ENCODE measurements around the gene MLLT10.

DNA sequence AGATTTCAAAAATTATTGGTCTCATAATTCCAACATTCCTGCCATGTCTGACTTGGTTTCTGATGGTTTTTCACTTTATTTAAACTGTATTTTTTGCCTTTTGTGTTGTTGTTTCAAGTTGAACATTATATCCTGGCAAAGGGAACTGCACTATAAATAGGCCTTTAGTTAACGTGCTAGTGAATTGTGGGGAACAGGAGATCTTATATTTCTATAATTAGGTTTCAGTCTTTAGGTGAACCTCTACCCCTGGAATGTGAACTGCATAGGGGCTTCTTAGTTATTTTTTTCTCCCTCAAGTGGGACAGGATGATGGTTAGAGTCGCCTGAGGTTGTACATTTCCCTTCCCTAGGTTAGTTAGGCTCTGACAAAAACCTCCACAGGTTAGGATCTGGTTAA, 128.6 kb downstream of the MLLT10 start:
- TF ChIP-seq, protein P1, sequence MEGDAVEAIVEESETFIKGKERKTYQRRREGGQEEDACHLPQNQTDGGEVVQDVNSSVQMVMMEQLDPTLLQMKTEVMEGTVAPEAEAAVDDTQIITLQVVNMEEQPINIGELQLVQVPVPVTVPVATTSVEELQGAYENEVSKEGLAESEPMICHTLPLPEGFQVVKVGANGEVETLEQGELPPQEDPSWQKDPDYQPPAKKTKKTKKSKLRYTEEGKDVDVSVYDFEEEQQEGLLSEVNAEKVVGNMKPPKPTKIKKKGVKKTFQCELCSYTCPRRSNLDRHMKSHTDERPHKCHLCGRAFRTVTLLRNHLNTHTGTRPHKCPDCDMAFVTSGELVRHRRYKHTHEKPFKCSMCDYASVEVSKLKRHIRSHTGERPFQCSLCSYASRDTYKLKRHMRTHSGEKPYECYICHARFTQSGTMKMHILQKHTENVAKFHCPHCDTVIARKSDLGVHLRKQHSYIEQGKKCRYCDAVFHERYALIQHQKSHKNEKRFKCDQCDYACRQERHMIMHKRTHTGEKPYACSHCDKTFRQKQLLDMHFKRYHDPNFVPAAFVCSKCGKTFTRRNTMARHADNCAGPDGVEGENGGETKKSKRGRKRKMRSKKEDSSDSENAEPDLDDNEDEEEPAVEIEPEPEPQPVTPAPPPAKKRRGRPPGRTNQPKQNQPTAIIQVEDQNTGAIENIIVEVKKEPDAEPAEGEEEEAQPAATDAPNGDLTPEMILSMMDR (IDR thresholded peaks at IDR 0.05) = no peak
- TF ChIP-seq POLR2AphosphoS5 (IDR thresholded peaks at IDR 0.05; ENCODE audit: insufficient read depth in 1 of 2, low read depth in 1 of 2) = no peak

Data from vagina (tissue), 2 donors.